H9 (cell line): ENCODE measurements around the gene BRMS1L. TPM values are rescaled to one million over a fixed set of nuclear protein-coding genes. Genes with fewer than 3 reads are reported as not detected.

Experiments
- DNase-seq: peaks from one replicate; pipeline ENCODE4 v3.0.0-alpha.2; 2017
- H2AFZ ChIP-seq: one replicate; pipeline ENCODE4 v1.6.1; 2013; ENCODE audit warnings: mild to moderate bottlenecking, low read length, control low read depth, moderate library complexity
- H2AK5ac ChIP-seq: 2 replicates; pipeline ENCODE4 v1.6.1; 2013; ENCODE audit warnings: low read length, control low read depth, mixed read lengths; ENCODE audit not compliant: insufficient read length
- H2BK120ac ChIP-seq: one replicate; pipeline ENCODE4 v1.6.1; 2013; ENCODE audit warnings: low read depth, mild to moderate bottlenecking, low read length, control low read depth, inconsistent platforms; ENCODE audit not compliant: poor library complexity, severe bottlenecking
- H2BK12ac ChIP-seq: 2 replicates; pipeline ENCODE4 v1.6.1; 2013; ENCODE audit warnings: low read length, control low read depth, mixed read lengths, low read depth; ENCODE audit not compliant: insufficient read length
- H2BK15ac ChIP-seq: 2 replicates; pipeline ENCODE4 v1.6.1; 2013; ENCODE audit warnings: low read depth, low read length, control low read depth
- H2BK20ac ChIP-seq: one replicate; pipeline ENCODE4 v1.6.1; 2013; ENCODE audit warnings: low read depth, mild to moderate bottlenecking, low read length, control low read depth, inconsistent platforms; ENCODE audit not compliant: poor library complexity, severe bottlenecking
- H2BK5ac ChIP-seq: 2 replicates; pipeline ENCODE4 v1.6.1; 2013; ENCODE audit warnings: low read length, control low read depth, mixed read lengths; ENCODE audit not compliant: insufficient read length
- H3K14ac ChIP-seq: 2 replicates; pipeline ENCODE4 v1.6.1; 2013; ENCODE audit warnings: low read length, control low read depth; ENCODE audit not compliant: insufficient read depth
- H3K18ac ChIP-seq: 2 replicates; pipeline ENCODE4 v1.6.1; 2013; ENCODE audit warnings: low read depth, mild to moderate bottlenecking, mixed read lengths, low read length, control low read depth; ENCODE audit not compliant: insufficient read length
- H3K23ac ChIP-seq: 2 replicates; pipeline ENCODE4 v1.6.1; 2013; ENCODE audit warnings: low read length, control low read depth, mixed read lengths, low read depth; ENCODE audit not compliant: insufficient read length
- H3K23me2 ChIP-seq: 2 replicates; pipeline ENCODE4 v1.6.1; 2013; ENCODE audit warnings: low read depth, mild to moderate bottlenecking, mixed read lengths, low read length, control low read depth; ENCODE audit not compliant: insufficient read length, poor library complexity, severe bottlenecking
- H3K27ac ChIP-seq: 2 replicates; pipeline ENCODE4 v1.5.1; 2013; ENCODE audit warnings: low read length, control low read depth, mixed read lengths, low read depth; ENCODE audit not compliant: insufficient read length
- H3K27me3 ChIP-seq: 2 replicates; pipeline ENCODE4 v1.6.1; 2013; ENCODE audit warnings: low read length, control low read depth, inconsistent platforms; ENCODE audit not compliant: insufficient read depth
- H3K4ac ChIP-seq: 2 replicates; pipeline ENCODE4 v1.6.1; 2013; ENCODE audit warnings: low read depth, mild to moderate bottlenecking, control low read depth, inconsistent platforms, low read length, moderate library complexity
- H3K4me1 ChIP-seq: 2 replicates; pipeline ENCODE4 v1.6.1; 2013; ENCODE audit warnings: low read length, control low read depth, inconsistent platforms; ENCODE audit not compliant: insufficient read depth
- H3K4me2 ChIP-seq: 2 replicates; pipeline ENCODE4 v1.6.1; 2013; ENCODE audit warnings: low read length, control low read depth, mixed read lengths; ENCODE audit not compliant: insufficient read length, insufficient read depth
- H3K56ac ChIP-seq: 2 replicates; pipeline ENCODE4 v1.6.1; 2013; ENCODE audit warnings: low read depth, mild to moderate bottlenecking, mixed read lengths, low read length, control low read depth; ENCODE audit not compliant: insufficient read length
- H3K79me1 ChIP-seq: 2 replicates; pipeline ENCODE4 v1.6.1; 2013; ENCODE audit warnings: low read depth, mild to moderate bottlenecking, moderate library complexity, low read length, control low read depth, inconsistent platforms; ENCODE audit not compliant: insufficient read depth, poor library complexity, severe bottlenecking
- H3K79me2 ChIP-seq: 2 replicates; pipeline ENCODE4 v1.6.1; 2013; ENCODE audit warnings: low read length, control low read depth, inconsistent platforms; ENCODE audit not compliant: insufficient read depth
- H3K9ac ChIP-seq: 2 replicates; pipeline ENCODE4 v1.6.1; 2013; ENCODE audit warnings: low read length, control low read depth, mixed read lengths; ENCODE audit not compliant: insufficient read length; ENCODE audit errors: extremely low read depth
- H3K9me3 ChIP-seq: one replicate; pipeline ENCODE4 v1.6.1; 2013; ENCODE audit warnings: low read depth, low read length, inconsistent platforms; ENCODE audit not compliant: control insufficient read depth
- H3T11ph ChIP-seq: one replicate; pipeline ENCODE4 v1.6.1; 2013; ENCODE audit warnings: mild to moderate bottlenecking, low read length, control low read depth, inconsistent platforms
- H4K20me1 ChIP-seq: one replicate; pipeline ENCODE4 v1.6.1; 2013; ENCODE audit not compliant: control insufficient read depth, insufficient read length, insufficient read depth
- H4K5ac ChIP-seq: 2 replicates; pipeline ENCODE4 v1.6.1; 2013; ENCODE audit warnings: low read depth, mild to moderate bottlenecking, mixed read lengths, low read length, control low read depth; ENCODE audit not compliant: insufficient read length
- H4K8ac ChIP-seq: replicated peaks from 2 replicates; pipeline ENCODE4 v1.6.1; 2013; ENCODE audit warnings: low read length, control low read depth, mixed read lengths, low read depth; ENCODE audit not compliant: insufficient read length
- H4K91ac ChIP-seq: 2 replicates; pipeline ENCODE4 v1.6.1; 2013; ENCODE audit warnings: low read depth, mild to moderate bottlenecking, moderate library complexity, mixed read lengths, low read length, control low read depth; ENCODE audit not compliant: insufficient read length
- H3K27ac Mint-ChIP-seq, 3 experiments: 2 replicates in 2 of 3; 3 replicates in 1 of 3; pipeline ENCODE4 v1.8.0; 2020 to 2021; ENCODE audit warnings: mixed read lengths in 3 of 3, mild to moderate bottlenecking in 1 of 3, moderate library complexity in 1 of 3
- H3K27me3 Mint-ChIP-seq: 2 replicates; pipeline ENCODE4 v1.8.0; 2021; ENCODE audit warnings: low read depth, mild to moderate bottlenecking, moderate library complexity, mixed read lengths
- H3K36me3 Mint-ChIP-seq, 3 experiments: 2 replicates in 2 of 3; 3 replicates in 1 of 3; pipeline ENCODE4 v1.8.0; 2020 to 2021; ENCODE audit warnings: low read depth in 3 of 3, mixed read lengths in 3 of 3; ENCODE audit not compliant: insufficient read depth in 1 of 3
- H3K4me1 Mint-ChIP-seq, 2 experiments: 2 replicates each; pipeline ENCODE4 v1.8.0; 2020; ENCODE audit warnings: mixed read lengths in 2 of 2
- H3K4me3 Mint-ChIP-seq, 2 experiments: 2 replicates in 1 of 2; 3 replicates in 1 of 2; pipeline ENCODE4 v1.8.0; 2020 to 2021; ENCODE audit warnings: mild to moderate bottlenecking in 2 of 2, mixed read lengths in 2 of 2, moderate library complexity in 1 of 2
- H3K9me3 Mint-ChIP-seq, 2 experiments: 2 replicates in 1 of 2; 3 replicates in 1 of 2; pipeline ENCODE4 v1.8.0; 2020; ENCODE audit warnings: mild to moderate bottlenecking in 2 of 2, mixed read lengths in 2 of 2, moderate library complexity in 1 of 2
- CTCF ChIP-seq: fragments of 200-600 bp; sonication (generic); conservative IDR thresholded peaks from 3 replicates; pipeline ENCODE4 v1.8.0; 2021; ENCODE audit warnings: antibody characterized with exemption, mild to moderate bottlenecking
- WGBS: extraction: QIAGEN DNeasy Blood & Tissue Kit; methylation state at CpG from one replicate; pipeline ENCODE4 v1.1.7; 2013; ENCODE audit warnings: missing lambda C conversion rate, low lambda C conversion rate, mixed read lengths; ENCODE audit not compliant: insufficient read length; ENCODE audit errors: extremely low coverage; 5-methylcytosine and 5-hydroxymethylcytosine counted together
- total RNA-seq: library from RNA; stranded (reverse); gene quantifications from 2 replicates; pipeline ENCODE4 v1.2.1, GENCODE V29; 2021

The BRMS1L gene
- total RNA-seq, 1 experiment from 2014 or later, result 12.9 TPM

GRCh38 chr14:35851823-35852222 is 25.7 kb downstream of the BRMS1L start:
- H3K27me3 Mint-ChIP-seq, result no peaks in the 10 kb centered on the region
- no peak overlapping the region for H2BK120ac ChIP-seq
- no peak overlapping the region for H3K14ac ChIP-seq
- H3K4me1 ChIP-seq, result no peaks in the 10 kb centered on the region
- H3K9ac ChIP-seq, result no peak overlapping the region
- H4K8ac ChIP-seq, result no peak overlapping the region
- no peaks in the 10 kb centered on the region for H3K9me3 ChIP-seq
- H2BK20ac ChIP-seq, result no peak overlapping the region
- H3K27ac ChIP-seq, result no peak overlapping the region
- no peak overlapping the region for H2BK12ac ChIP-seq
- H4K5ac ChIP-seq, result no peak overlapping the region
- no peaks in the 10 kb centered on the region for H3K79me1 ChIP-seq
- H3K4me2 ChIP-seq, result no peak overlapping the region
- H3K4me3 Mint-ChIP-seq, result no peak overlapping the region
- no peak overlapping the region for H3K23ac ChIP-seq
- H2AK5ac ChIP-seq, result no peak overlapping the region
- no peak overlapping the region for H3T11ph ChIP-seq
- no peaks in the 10 kb centered on the region for H3K79me2 ChIP-seq
- peaks cover 23 to 31% (median 30%) of the 10 kb centered on the region in 3 experiments; a peak in 6 of 7 replicates for H3K36me3 Mint-ChIP-seq
- no peak overlapping the region for H3K27ac Mint-ChIP-seq
- no peak overlapping the region for H4K91ac ChIP-seq
- peaks cover 0 to 4% of the 10 kb centered on the region in 2 experiments; a peak in 2 of 5 replicates for H3K9me3 Mint-ChIP-seq
- H2BK15ac ChIP-seq, result no peak overlapping the region
- no peak for TF ChIP-seq CTCF
- no peak overlapping the region for H2AFZ ChIP-seq
- H4K20me1 ChIP-seq, result no peaks in the 10 kb centered on the region
- no peak overlapping the region for H3K56ac ChIP-seq
- H3K27me3 ChIP-seq, result no peaks in the 10 kb centered on the region
- H3K4ac ChIP-seq, result no peak overlapping the region
- WGBS, result no CpG with 5 or more reads among the region's 3 CpGs
- H3K4me1 Mint-ChIP-seq, result no peaks in the 10 kb centered on the region
- H2BK5ac ChIP-seq, result no peak overlapping the region
- no peaks in the 10 kb centered on the region for H3K23me2 ChIP-seq
- no peak for DNase-seq
- no peak overlapping the region for H3K18ac ChIP-seq
